HG02981 (cell line): ENCODE results near the gene CELSR1.

ENCODE experiments used
- ATAC-seq: cut with Tn5 transposase; IDR thresholded peaks from one replicate; pipeline ENCODE4 v1.9.1; 2021; ENCODE audit warnings: mild to moderate bottlenecking, moderate library complexity; ENCODE audit not compliant: unreplicated experiment

The CELSR1 gene

GRCh38 chr22:46449116-46449691, 88.2 kb downstream of the CELSR1 start:
- ATAC-seq: no peak

- no peak for ATAC-seq
These were observed 89.1 kb downstream of the CELSR1 start for GRCh38 chr22:46448333-46448732.

- no peak for ATAC-seq
These were observed 89.5 kb downstream of the CELSR1 start for GRCh38 chr22:46447906-46448305.

GRCh38 chr22:46446799-46447198, 90.6 kb downstream of the CELSR1 start:
- no peak for ATAC-seq

- no peak for ATAC-seq
These were observed 91.5 kb downstream of the CELSR1 start for GRCh38 chr22:46445771-46446420.

- ATAC-seq: no peak
These were observed 93.0 kb downstream of the CELSR1 start for GRCh38 chr22:46444390-46444854.

- no peak for ATAC-seq
These were observed 93.5 kb downstream of the CELSR1 start for GRCh38 chr22:46443850-46444389.

GRCh38 chr22:46442217-46442853, 95.1 kb downstream of the CELSR1 start:
- no peak for ATAC-seq

GRCh38 chr22:46439576-46440465, 97.6 kb downstream of the CELSR1 start:
- no peak for ATAC-seq

- ATAC-seq: no peak
These were observed 98.3 kb downstream of the CELSR1 start for GRCh38 chr22:46439111-46439510.

- no peak for ATAC-seq
These were observed 99.6 kb downstream of the CELSR1 start for GRCh38 chr22:46437671-46438440.

GRCh38 chr22:46436595-46437175, 100.7 kb downstream of the CELSR1 start:
- no peak for ATAC-seq

GRCh38 chr22:46433318-46433717, 104.1 kb downstream of the CELSR1 start:
- no peak for ATAC-seq

GRCh38 chr22:46432164-46433068, 105.0 kb downstream of the CELSR1 start:
- no peak for ATAC-seq

- no peak for ATAC-seq
These were observed 106.2 kb downstream of the CELSR1 start for GRCh38 chr22:46430961-46431838.

- ATAC-seq: no peak
These were observed 108.0 kb downstream of the CELSR1 start for GRCh38 chr22:46429325-46429853.

GRCh38 chr22:46428602-46429324, 108.7 kb downstream of the CELSR1 start:
- no peak for ATAC-seq
